Muscle layer of colon (tissue), 2 donors: ENCODE results near the gene ALDOC.
A peak's percentile ranks its signal among the peaks of the same experiment; 100 is the strongest.

Source experiments
- H3K27ac ChIP-seq: one replicate; pipeline ENCODE4 v1.7.0; 2013; ENCODE audit warnings: low read depth, mild to moderate bottlenecking, low read length, moderate library complexity
- H3K27me3 ChIP-seq, 2 donors: one replicate each; pipeline ENCODE4 v1.7.0; 2013; ENCODE audit warnings: low read length in 2 of 2, mild to moderate bottlenecking in 2 of 2; ENCODE audit not compliant: insufficient read depth in 2 of 2, control insufficient read depth in 1 of 2
- H3K36me3 ChIP-seq: one replicate; pipeline ENCODE4 v1.7.0; 2013; ENCODE audit warnings: mild to moderate bottlenecking, low read length; ENCODE audit not compliant: insufficient read depth
- H3K4me1 ChIP-seq: one replicate; pipeline ENCODE4 v1.7.0; 2013; ENCODE audit warnings: mild to moderate bottlenecking, low read length; ENCODE audit not compliant: insufficient read depth
- H3K4me3 ChIP-seq, 2 donors: one replicate each; pipeline ENCODE4 v1.7.0; 2013; ENCODE audit warnings: low read length in 2 of 2, low read depth in 1 of 2, mild to moderate bottlenecking in 1 of 2, moderate library complexity in 1 of 2
- H3K9ac ChIP-seq: one replicate; pipeline ENCODE4 v1.7.0; 2013; ENCODE audit warnings: low read length
- H3K9me3 ChIP-seq: one replicate; pipeline ENCODE4 v1.7.0; 2013; ENCODE audit warnings: mild to moderate bottlenecking, low read length
- donor health status: abdominal sarcoma.
- donor health status: Adenocarcinoma of cecum.

Gene ALDOC

DNA sequence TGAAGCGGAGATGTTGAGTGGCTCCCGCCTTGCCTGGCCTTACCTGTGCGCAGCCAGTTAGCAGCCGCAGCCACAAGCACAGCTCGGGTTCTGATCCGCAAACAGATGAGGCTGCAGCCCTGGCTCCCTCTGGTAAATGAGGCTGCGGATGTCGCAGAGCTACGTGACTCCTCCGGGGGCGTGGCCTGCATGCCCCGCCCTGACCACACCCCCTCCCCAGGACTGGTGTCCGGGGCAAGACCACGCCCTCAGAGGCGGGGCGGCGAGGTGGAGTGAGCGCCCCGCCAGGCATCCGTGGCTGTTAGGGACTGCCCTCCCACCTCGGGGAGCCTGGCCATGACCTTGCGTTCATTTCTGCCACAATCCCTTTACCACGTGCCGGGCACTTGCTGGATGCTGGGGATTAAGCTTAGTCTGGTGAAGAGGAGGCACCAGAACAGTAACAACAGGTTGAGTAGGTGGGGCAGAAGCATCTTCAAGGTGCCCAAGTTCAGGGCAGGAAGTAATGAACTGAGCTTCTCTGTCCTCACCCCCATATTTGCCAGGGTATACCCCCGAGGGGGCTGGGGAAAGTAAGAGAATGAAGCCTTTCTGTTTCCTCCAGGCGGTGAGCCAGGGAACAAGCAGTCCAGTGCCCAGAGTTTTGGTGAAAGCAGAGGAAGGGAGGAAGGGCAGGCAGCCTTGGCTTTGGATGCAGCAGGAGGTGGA, at the start of gene ALDOC:
TSS of gene ALDOC (minus strand) at position 138 of the 708 bp plus-strand sequence. CDS start 1,363 bp downstream, outside the sequence.
- no peak within 1 kb of the TSS for H3K9ac ChIP-seq
- H3K27ac ChIP-seq = no peak within 1 kb of the TSS
- peak within 1 kb of the TSS in 1 of 2 donors; percentile 42 for H3K4me3 ChIP-seq
- H3K9me3 ChIP-seq = no peaks in the 10 kb centered on the region
- H3K27me3 ChIP-seq = no peaks in the 10 kb centered on the region
- no peaks in the 10 kb centered on the region for H3K36me3 ChIP-seq
- H3K4me1 ChIP-seq = peaks cover 11% of the 10 kb centered on the region

DNA sequence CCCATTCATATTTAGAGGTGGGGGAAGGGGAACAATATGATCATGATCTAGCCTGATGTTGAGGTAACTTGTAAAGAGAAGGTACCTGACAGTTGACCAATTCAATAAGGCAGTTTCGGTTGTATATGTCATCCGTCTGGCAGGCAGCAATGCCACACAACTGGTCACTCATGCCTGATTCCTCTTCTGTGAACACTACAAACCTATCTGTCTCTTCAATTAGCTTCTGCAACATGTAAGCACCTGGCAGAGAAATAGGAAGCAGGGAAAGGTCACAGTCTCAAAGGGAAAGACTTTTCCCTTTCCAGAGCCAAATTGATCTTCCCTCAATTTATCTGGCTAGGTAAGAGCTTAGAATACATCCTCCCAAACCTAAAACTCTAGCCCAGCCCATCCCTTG, 47.5 kb upstream of the ALDOC start:
- no peak overlapping the region for H3K9ac ChIP-seq
- H3K36me3 ChIP-seq = peaks cover 65% of the 10 kb centered on the region
- no peaks in the 10 kb centered on the region for H3K27me3 ChIP-seq
- H3K4me1 ChIP-seq = no peaks in the 10 kb centered on the region
- no peak overlapping the region for H3K27ac ChIP-seq
- no peaks in the 10 kb centered on the region for H3K9me3 ChIP-seq
- no peak overlapping the region for H3K4me3 ChIP-seq

DNA sequence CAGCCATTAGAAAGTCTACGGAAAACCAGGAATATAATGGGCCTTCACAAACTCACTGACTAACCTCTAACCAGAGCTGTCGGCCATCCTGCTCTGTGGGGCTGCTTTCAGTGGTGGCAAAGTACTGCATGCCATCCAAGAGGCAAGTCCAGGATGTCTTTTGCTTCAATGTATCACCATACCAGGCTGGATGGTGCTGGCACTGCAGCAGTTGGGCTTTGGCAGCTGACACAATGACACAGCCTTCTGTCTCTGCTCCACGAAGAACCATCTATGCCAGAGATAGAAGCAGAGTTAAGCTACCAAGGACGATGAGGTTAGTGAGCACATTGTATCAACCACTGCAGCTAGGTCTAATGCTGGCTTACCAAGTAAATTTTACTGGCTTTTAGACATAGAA, 47.0 kb upstream of the ALDOC start:
- Histone ChIP-seq H3K9me3 (no peaks in the 10 kb centered on the region), H3K27me3 (no peaks in the 10 kb centered on the region), H3K4me1 (no peaks in the 10 kb centered on the region), H3K27ac (no peak overlapping the region), H3K36me3 (peaks cover 69% of the 10 kb centered on the region), H3K9ac (no peak overlapping the region), H3K4me3 (no peak overlapping the region)

DNA sequence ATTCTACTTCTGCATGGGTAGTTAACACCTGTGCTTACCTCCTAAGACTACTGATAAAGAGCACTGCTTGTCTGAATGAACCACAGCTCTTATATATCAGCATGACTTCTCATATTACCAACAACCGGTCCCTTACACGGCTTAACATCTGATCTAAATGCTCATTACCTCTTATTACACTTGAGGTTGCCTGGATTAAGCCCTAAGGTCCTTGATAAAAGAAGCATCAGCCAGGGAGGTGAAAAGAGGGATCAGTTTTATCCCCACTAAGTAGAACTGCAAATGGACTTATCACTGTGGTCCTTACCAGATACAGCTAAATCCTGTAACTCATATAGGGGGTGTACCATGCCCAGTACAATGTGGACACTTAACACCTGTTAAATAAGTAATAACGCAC, 45.5 kb upstream of the ALDOC start:
- H3K9me3 ChIP-seq = no peaks in the 10 kb centered on the region
- peaks cover 67% of the 10 kb centered on the region for H3K36me3 ChIP-seq
- H3K9ac ChIP-seq = no peak overlapping the region

DNA sequence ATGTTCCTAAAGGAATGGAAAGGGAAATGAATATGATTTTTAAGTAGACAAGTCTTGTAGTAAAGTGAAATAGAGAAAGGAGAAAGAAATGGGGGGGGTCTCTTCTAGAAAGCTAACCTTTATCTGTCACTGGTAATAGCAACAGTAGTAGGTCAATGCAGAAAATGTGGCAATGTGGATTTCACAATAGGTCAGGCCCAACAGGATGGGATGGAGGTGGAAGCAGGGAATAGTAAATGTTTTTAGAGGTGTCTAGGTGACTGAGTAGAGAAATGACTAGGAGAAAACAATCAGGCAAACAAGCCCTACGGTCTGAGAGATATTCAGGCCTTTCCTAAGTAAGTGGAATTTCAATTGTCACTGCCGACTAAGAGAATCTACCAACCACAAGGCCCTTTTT, 43.3 kb upstream of the ALDOC start:
- Histone ChIP-seq H3K27me3 (no peaks in the 10 kb centered on the region), H3K9me3 (no peaks in the 10 kb centered on the region), H3K9ac (no peak overlapping the region), H3K27ac (no peak overlapping the region), H3K4me3 (no peak overlapping the region), H3K36me3 (peaks cover 83% of the 10 kb centered on the region), H3K4me1 (no peaks in the 10 kb centered on the region)

More for the DNA sequence above, 45.5 kb upstream of the ALDOC start:
- Histone ChIP-seq H3K4me1 (no peaks in the 10 kb centered on the region), H3K27ac (no peak overlapping the region), H3K4me3 (no peak overlapping the region), H3K27me3 (no peaks in the 10 kb centered on the region)

DNA sequence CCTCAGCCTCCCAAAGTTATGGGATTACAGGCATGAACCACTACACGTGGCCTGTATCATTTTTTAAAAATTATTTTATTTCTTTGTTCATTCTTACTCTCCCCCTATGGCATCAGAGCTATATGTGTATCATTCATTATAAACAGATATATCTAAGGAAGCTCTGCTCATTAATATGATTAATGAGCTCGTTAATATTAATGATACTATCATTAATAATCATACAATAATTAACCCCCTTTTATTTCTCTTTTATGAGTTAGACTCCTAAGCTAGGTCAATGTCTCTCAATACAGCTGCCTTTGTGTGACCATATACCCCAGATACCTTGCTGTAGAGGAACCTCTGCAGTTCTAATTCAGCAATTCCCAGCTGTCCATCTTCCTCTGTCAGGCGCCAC, 41.8 kb upstream of the ALDOC start:
- no peaks in the 10 kb centered on the region for H3K9me3 ChIP-seq
- no peak overlapping the region for H3K27ac ChIP-seq
- H3K4me3 ChIP-seq = no peak overlapping the region
- H3K9ac ChIP-seq = no peak overlapping the region
- peaks cover 83% of the 10 kb centered on the region for H3K36me3 ChIP-seq
- no peaks in the 10 kb centered on the region for H3K4me1 ChIP-seq
- H3K27me3 ChIP-seq = no peaks in the 10 kb centered on the region

DNA sequence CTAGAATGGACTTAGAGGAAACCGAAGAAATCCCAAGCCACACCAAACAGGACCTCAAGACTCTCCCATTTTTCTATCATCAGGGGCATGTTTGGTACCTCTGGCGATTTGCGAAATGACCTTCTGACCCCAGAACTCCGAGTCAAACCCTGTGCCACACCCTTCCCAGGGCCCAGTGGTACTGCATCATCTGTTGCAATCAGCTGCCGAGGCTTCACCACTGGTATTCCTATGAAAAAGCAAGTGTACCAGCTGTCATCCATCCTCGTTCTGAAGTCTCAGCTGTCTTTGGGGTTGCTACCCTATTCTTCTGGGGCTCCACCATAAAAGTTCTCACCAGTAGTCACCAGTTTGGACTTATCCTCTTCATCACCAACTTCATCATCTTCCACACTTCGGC, 39.6 kb upstream of the ALDOC start:
- H3K27me3 ChIP-seq = no peaks in the 10 kb centered on the region
- H3K4me1 ChIP-seq = no peaks in the 10 kb centered on the region
- no peak overlapping the region for H3K4me3 ChIP-seq
- no peak overlapping the region for H3K27ac ChIP-seq
- H3K9ac ChIP-seq = no peak overlapping the region
- H3K36me3 ChIP-seq = peaks cover 64% of the 10 kb centered on the region
- no peaks in the 10 kb centered on the region for H3K9me3 ChIP-seq

DNA sequence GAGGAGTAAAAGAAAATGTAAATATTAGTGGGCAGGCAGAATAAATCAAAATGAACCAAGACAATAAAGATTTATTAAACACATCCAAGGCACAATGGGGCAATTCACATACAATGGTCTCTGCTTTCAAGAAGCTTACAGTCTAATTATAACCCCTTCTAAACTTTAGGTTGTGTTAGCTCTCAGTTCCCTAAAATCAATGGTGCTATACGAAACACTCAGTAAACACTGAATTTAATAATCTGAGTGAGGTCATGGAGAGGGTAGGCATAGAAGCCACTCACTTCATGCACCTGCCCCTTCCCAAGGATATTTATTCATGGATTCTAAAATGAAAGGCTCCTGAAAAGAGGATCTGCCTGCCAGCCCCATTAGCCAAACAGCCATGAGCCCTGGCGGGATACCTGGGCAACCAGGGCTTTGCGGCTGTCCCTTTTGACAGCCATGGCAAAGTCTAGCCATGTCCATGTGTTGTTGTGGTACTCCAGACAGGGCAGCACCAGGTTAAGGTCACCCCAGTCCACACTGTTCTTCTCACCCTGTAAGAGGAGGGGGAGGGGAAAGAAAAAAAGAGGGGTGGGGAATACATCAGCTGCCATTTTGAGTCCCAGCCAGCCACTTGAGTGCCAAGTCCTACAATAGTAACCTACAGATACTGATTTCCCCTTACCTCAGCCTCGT, 38.7 kb upstream of the ALDOC start:
- no peaks in the 10 kb centered on the region for H3K4me1 ChIP-seq
- peaks cover 56% of the 10 kb centered on the region for H3K36me3 ChIP-seq
- no peak overlapping the region for H3K27ac ChIP-seq
- H3K9ac ChIP-seq = no peak overlapping the region
- no peaks in the 10 kb centered on the region for H3K27me3 ChIP-seq
- H3K4me3 ChIP-seq = no peak overlapping the region
- H3K9me3 ChIP-seq = no peaks in the 10 kb centered on the region

DNA sequence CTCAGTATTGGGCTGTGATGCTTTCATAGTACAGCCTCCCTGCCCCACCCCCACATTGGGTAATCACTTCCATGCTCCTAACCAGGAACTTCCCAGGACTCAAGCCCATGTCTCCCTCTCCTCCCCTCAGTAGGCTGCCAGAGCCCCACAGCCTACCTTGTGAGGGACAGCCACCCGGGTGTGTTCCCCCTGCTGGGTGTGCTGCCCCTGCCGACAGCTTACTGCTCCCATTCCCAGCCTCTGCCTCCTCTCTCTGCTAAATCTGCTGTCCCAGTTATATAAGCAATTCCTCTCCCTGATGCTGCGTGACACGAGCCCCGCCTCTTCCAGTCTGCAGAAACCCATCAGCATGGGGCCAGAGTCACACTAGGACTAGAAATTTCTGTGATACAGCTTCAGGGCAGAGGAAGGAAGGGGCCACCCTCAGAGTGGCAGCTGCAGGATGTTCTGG, 37.3 kb upstream of the ALDOC start, which contains the start of gene RSKR:
TSS of gene RSKR (minus strand) at position 255 of the 451 bp plus-strand sequence. CDS start at position 231, 24 bp downstream.
- Histone ChIP-seq H3K4me3 (no peak within 1 kb of the TSS), H3K9ac (no peak within 1 kb of the TSS), H3K27ac (no peak within 1 kb of the TSS), H3K27me3 (no peaks in the 10 kb centered on the region), H3K36me3 (peaks cover 41% of the 10 kb centered on the region), H3K4me1 (no peaks in the 10 kb centered on the region), H3K9me3 (no peaks in the 10 kb centered on the region)

DNA sequence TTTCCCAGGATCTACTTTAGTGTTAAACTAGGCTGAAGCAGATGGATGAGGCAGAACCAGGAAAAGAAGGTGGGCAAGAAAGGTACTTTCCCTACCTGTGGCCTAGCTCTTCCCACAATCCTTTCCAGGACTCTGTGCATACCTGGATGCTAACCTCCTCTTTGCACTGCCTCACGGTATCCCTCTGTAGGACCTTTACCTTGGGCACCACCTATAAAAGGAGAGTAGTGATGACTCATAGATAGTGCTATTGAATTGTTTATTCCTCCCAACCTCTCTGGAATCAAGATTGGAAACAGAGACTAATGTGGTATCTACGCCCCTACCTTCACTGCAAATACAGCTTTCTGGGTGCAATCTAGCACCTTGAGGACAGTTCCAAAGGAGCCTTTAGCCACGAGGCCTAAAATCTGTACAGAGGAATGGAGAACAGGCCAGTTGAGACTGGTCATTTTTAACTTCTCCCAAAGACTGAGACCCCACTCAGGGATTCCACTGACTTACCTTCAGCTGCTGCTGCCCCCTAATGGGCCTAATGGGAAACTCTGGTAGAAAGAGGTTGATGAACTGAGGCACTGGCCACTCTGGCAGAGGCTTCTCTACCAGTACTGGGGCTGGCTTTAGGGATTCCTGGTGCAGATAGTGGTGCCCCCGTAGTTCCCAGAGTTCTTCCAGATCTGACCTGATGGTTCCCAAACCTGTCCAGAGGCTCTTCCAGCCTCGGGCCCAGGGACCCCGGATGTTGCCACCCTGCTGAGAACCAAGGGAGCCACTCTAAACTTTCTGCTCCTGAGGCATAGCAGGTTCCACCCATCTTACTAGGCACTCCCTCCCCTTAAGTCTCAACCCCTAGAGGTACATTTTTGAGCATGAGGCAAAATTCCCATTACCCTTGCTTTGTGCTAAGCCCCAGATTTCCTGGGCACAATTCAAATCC, 36.5 kb upstream of the ALDOC start:
- H3K27ac ChIP-seq = no peak overlapping the region
- peaks cover 37% of the 10 kb centered on the region for H3K36me3 ChIP-seq
- H3K9me3 ChIP-seq = no peaks in the 10 kb centered on the region
- no peaks in the 10 kb centered on the region for H3K4me1 ChIP-seq
- no peak overlapping the region for H3K4me3 ChIP-seq
- H3K27me3 ChIP-seq = no peaks in the 10 kb centered on the region
- H3K9ac ChIP-seq = no peak overlapping the region

DNA sequence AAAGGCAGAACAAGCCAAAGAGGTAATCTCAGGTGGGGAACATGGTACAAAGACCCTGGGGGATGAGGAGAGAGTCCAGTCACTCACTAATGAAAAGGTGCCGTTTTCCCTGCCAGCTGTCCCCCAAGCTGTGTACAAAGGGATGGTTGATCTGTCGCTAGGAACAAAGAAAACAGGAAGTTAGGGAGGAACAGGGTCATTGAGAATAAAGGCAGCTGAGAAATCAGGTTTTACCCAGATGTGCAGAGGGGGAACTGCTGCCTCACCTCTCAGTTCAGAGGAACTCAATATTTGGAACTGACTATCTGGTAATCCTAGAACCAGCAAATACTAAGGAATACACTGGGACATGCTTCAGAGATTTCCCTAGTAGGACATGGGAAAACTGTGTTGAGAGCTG, 35.8 kb upstream of the ALDOC start:
- Histone ChIP-seq H3K36me3 (peaks cover 34% of the 10 kb centered on the region), H3K9ac (no peak overlapping the region), H3K9me3 (no peaks in the 10 kb centered on the region), H3K27ac (no peak overlapping the region), H3K27me3 (no peaks in the 10 kb centered on the region), H3K4me1 (no peaks in the 10 kb centered on the region), H3K4me3 (no peak overlapping the region)
